ENCODE data around the gene LMCD1. TPM values are rescaled to one million over a fixed set of nuclear protein-coding genes. Genes with fewer than 3 reads are reported as not detected.

The LMCD1 gene
- total RNA-seq, 2 experiments from 2014 or later = 0.36 to 0.55 TPM

DNA sequence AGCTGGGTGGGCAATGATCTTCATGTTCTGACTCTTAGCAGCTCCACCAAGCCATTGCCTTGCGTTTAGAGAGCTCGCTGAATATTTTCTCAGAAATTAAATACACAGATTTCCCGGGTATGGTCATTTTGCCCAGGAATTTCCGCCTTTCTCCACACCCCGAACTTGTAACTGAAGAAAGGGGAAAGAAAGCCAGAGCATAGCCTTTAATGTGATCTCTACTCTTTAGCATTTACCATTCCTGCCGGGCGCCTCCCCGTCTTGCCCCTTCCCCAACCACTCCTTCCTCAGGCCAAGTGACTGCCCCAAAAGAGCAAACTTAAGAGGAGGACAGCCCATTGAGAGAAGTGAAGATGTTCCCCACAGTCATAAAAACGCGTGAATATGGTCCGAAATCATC, 53.1 kb downstream of the LMCD1 start:
- no peaks in the 10 kb centered on the region for H3K4me1 ChIP-seq (ENCODE audit: insufficient read depth, low read length)
- no peak overlapping the region for H3K4me3 ChIP-seq (ENCODE audit: low read length)
- ChIA-PET CTCF (no interaction called here), POLR2A (no interaction called here)
- no peaks in the 10 kb centered on the region for H3K4me1 Mint-ChIP-seq (ENCODE audit: low read depth)
- no peaks in the 10 kb centered on the region for H3K36me3 ChIP-seq (ENCODE audit: insufficient read depth, low read length)
- TF ChIP-seq, protein P1, sequence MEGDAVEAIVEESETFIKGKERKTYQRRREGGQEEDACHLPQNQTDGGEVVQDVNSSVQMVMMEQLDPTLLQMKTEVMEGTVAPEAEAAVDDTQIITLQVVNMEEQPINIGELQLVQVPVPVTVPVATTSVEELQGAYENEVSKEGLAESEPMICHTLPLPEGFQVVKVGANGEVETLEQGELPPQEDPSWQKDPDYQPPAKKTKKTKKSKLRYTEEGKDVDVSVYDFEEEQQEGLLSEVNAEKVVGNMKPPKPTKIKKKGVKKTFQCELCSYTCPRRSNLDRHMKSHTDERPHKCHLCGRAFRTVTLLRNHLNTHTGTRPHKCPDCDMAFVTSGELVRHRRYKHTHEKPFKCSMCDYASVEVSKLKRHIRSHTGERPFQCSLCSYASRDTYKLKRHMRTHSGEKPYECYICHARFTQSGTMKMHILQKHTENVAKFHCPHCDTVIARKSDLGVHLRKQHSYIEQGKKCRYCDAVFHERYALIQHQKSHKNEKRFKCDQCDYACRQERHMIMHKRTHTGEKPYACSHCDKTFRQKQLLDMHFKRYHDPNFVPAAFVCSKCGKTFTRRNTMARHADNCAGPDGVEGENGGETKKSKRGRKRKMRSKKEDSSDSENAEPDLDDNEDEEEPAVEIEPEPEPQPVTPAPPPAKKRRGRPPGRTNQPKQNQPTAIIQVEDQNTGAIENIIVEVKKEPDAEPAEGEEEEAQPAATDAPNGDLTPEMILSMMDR (IDR thresholded peaks at IDR 0.05) = no peak
- no peaks in the 10 kb centered on the region for H3K27me3 Mint-ChIP-seq
- H3K27ac ChIP-seq (ENCODE audit: low read depth in 1 of 2, low read length in 2 of 2) = no peak overlapping the region
- DNase-seq = no peak
- H3K9me3 Mint-ChIP-seq = no peaks in the 10 kb centered on the region
- peaks cover 0 to 3% of the 10 kb centered on the region in 2 experiments for H3K9me3 ChIP-seq (ENCODE audit: control insufficient read depth in 1 of 2, insufficient read depth in 1 of 2, low read length in 2 of 2)
- no peak for ATAC-seq (ENCODE audit: poor library complexity)
- no peak overlapping the region for H3K27ac Mint-ChIP-seq
- no peaks in the 10 kb centered on the region for H3K36me3 Mint-ChIP-seq (ENCODE audit: low read depth)
- H3K4me3 Mint-ChIP-seq = no peak overlapping the region
- H3K27me3 ChIP-seq (ENCODE audit: control insufficient read depth in 1 of 2, insufficient read depth in 2 of 2, low read length in 2 of 2) = no peaks in the 10 kb centered on the region
- intact Hi-C loops (cut with DNase I, micrococcal nuclease) = no loop called here

DNA sequence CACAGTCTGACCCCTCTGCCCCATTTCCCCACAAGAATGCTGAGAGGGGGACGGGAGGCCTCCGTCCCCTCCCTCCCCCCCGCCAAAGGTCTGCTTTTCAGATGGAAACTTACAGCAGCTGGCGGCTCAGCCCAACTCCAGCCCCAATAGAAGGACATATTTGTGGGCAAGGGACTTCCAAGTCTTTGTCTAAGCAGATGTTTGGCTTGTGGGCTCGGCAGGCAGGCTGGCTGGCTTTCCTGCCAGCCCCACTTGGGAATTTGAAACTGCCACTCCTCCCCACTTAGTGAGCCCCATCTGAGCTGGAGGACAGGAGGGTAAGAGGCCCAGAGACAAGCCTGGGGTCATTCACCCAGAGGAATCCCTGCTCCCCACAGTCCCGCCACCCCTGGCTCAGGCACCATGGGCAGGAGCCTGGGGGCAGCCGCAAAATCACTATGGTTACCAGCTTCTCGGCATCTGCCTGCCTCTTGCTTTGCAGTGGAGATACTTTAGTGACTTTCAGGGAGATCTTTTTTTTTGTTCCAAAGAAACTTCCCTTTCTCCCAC, 53.6 kb downstream of the LMCD1 start:
- no peaks in the 10 kb centered on the region for H3K27me3 ChIP-seq (ENCODE audit: control insufficient read depth in 1 of 2, insufficient read depth in 2 of 2, low read length in 2 of 2)
- H3K36me3 Mint-ChIP-seq (ENCODE audit: low read depth) = no peaks in the 10 kb centered on the region
- DNase-seq (no peak), ATAC-seq (ENCODE audit: poor library complexity) (no peak)
- peaks cover 0 to 2% of the 10 kb centered on the region in 2 experiments for H3K9me3 ChIP-seq (ENCODE audit: control insufficient read depth in 1 of 2, insufficient read depth in 1 of 2, low read length in 2 of 2)
- no peak overlapping the region for H3K27ac Mint-ChIP-seq
- ChIA-PET CTCF (no interaction called here), POLR2A (no interaction called here)
- TF ChIP-seq, protein P1 (IDR thresholded peaks at IDR 0.05) = no peak
- no peak overlapping the region for H3K4me3 Mint-ChIP-seq
- no peaks in the 10 kb centered on the region for H3K36me3 ChIP-seq (ENCODE audit: insufficient read depth, low read length)
- no peaks in the 10 kb centered on the region for H3K4me1 Mint-ChIP-seq (ENCODE audit: low read depth)
- H3K27me3 Mint-ChIP-seq = no peaks in the 10 kb centered on the region
- intact Hi-C loops (cut with DNase I, micrococcal nuclease) = no loop called here
- H3K4me1 ChIP-seq (ENCODE audit: insufficient read depth, low read length) = no peaks in the 10 kb centered on the region
- H3K9me3 Mint-ChIP-seq = no peaks in the 10 kb centered on the region
- no peak overlapping the region for H3K4me3 ChIP-seq (ENCODE audit: low read length)
- H3K27ac ChIP-seq (ENCODE audit: low read depth in 1 of 2, low read length in 2 of 2) = no peak overlapping the region

DNA sequence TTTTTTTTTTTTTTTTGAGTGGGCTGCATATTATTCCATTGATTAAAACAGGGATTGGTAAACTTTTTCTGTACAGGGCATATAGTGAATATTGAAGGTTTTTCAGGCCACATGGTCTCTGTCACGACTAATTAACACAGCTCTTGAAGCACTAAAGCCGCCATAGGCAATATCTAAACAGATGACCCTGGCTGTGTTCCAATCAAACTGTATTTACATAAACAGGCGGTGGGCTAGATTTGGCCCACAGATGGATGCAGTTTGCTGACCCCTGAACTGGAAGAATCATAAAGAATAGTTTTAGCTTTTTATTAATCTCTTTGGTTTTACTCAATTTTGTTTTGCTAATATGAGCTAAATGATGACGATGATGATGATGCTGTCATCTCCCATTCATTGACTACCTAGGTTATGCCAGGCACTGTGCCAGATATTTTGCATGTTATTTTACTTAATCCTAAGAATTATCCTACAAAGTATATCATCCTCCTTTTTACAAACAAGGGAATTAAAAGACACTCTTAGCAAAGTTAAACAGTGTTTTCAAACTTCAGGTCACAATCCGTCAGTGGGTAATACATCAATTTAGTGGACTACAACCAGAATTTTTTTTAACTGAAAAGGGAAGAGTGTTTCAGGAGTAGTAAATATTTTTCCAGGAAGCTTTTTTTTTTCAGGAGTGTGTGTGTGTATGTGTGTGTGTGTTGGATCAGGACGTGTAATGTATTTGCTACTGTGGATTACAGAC, 54.3 kb downstream of the LMCD1 start:
- no peaks in the 10 kb centered on the region for H3K9me3 ChIP-seq (ENCODE audit: control insufficient read depth in 1 of 2, insufficient read depth in 1 of 2, low read length in 2 of 2)
- no peak overlapping the region for H3K4me3 ChIP-seq (ENCODE audit: low read length)
- Mint-ChIP-seq H3K27ac (no peak overlapping the region), H3K4me1 (ENCODE audit: low read depth) (no peaks in the 10 kb centered on the region), H3K27me3 (no peaks in the 10 kb centered on the region), H3K9me3 (no peaks in the 10 kb centered on the region), H3K4me3 (no peak overlapping the region), H3K36me3 (ENCODE audit: low read depth) (no peaks in the 10 kb centered on the region)
- TF ChIP-seq, protein P1 (IDR thresholded peaks at IDR 0.05) = no peak
- H3K4me1 ChIP-seq (ENCODE audit: insufficient read depth, low read length) = no peaks in the 10 kb centered on the region
- no peaks in the 10 kb centered on the region for H3K36me3 ChIP-seq (ENCODE audit: insufficient read depth, low read length)
- DNase-seq = no peak
- no peaks in the 10 kb centered on the region for H3K27me3 ChIP-seq (ENCODE audit: control insufficient read depth in 1 of 2, insufficient read depth in 2 of 2, low read length in 2 of 2)
- POLR2A ChIA-PET = no interaction called here
- no peak overlapping the region for H3K27ac ChIP-seq (ENCODE audit: low read depth in 1 of 2, low read length in 2 of 2)
- ATAC-seq (ENCODE audit: poor library complexity) = no peak
- CTCF ChIA-PET = interaction anchor here (0.7 kb wide), 1 partner anchor 13 kb away, joined by 5 read pairs; no protein-coding TSS in a partner anchor
- intact Hi-C loops (cut with DNase I, micrococcal nuclease) = no loop called here
